HG02885 (cell line): ENCODE results near the gene ZNF414.

Experiments
- ATAC-seq: cut with Tn5 transposase; IDR thresholded peaks from one replicate; pipeline ENCODE4 v1.9.1; 2021; ENCODE audit warnings: mild to moderate bottlenecking; ENCODE audit not compliant: unreplicated experiment, poor library complexity

The ZNF414 gene

DNA sequence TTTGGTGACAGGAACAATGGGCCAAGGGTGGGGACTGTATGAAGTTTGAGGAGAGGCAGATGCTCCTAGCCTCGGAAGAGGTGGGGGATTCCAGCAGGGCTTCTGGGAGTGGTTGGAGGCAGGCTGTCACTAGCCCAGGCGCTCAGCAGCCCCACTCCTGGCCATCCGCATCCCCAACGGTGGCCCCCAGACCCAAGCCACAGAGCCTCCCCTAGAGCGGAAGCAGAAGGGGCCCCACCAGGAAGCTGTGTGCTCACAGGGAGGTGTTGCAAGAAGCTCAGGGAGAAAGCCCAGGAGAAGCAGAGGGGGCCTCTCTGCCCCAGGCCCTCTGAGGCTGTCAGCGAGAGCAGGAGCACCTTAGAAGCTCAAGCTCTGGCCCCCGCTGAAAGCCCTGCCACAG is 19.8 kb downstream of the ZNF414 start:
- ATAC-seq, result no peak

DNA sequence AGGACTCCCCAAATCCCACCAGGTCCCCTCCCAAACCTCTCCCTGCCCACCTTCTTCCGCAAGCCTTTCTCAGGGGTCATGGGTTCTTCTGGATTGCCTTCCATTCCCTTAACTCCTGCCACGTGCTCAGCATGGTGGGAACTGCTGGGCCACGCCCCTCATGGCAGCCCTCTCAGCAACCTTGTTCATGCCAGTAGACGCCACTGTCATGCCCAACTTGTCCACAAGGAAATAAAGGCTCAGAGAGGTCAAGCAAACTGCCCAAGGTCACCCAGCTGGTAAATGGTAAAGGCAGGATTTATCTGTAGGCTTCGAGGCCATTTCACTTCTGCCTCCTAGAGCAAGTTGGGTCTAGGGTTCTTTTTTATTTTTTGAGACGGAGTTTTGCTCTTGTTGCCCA is 22.4 kb downstream of the ZNF414 start:
- no peak for ATAC-seq

DNA sequence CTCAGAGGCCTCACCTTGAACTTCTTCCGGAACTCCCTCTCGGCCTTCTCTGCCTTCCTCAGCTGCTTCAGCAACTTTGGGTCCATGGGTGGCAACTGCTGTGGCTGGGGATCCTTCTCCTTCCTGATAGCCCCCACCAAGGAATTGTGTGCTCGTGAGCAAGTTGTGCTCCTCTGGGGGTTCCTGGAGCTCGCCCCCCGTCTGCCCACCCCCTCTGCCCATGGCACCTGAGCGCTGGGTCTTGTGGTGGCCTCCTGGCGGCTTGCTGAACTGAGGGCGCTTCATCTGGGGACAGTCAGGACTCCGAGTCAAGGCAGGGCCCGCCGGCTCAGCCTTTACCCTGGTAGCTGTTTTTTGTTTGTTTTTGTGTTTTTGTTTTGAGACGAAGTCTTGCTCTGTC is 23.1 kb downstream of the ZNF414 start:
- ATAC-seq, result no peak

DNA sequence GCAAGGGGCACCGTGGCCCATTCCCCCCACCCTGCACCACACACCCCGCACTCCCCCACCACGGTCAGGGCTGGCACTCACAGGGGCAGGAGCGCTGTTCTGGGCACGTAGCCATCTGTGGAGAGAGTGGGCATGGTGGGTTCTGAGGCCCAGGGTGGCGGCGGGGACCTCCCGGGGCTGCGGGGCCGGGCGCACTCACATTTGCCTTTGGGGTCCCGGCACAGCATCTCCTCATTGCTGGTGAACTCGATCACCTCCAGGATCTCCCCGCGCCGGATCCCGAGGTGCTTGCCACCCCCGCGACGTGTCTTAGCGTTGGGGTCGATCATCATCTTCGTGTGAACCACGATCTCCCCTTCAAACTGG is 23.6 kb downstream of the ZNF414 start:
- ATAC-seq, result no peak

DNA sequence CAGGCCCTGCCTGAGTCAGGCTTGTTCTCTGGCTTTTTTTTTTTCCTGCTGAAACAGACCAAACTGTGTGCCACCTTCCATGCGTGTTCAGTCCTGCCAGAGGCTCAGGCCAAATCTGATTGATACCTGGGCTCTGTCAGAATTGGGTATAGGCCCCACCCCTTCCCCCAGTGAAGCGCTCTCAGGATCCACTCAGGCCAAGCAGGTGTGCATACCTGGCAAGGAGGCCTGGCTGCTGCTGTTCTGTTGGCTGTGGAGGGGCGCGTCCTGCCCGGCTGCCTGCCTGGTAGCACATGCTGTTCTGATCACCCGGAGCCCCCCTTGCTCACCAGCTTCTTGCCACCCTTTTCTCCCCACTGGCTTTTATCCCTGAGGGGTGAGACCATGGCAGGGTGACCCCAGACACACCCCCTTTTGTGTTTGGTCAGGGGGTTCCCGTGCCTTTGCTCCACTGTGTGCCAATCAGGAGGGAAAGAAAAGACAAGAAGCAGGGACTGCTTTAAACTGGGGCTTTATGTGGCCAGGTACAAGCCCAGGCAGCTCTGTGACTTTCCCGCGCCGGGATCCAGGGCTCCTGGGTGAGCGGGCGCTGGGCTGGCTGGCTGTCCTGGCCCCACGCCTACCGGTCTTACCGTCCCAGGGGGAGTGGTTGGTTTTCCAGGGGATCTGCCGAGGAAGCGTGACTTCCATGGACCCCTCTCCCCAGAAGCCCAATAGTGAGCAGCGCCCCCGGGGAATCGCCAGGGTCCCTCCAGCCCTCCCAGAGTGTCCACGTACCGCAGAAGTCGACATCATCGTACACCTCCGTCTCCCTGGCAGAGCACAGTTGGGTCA is 24.2 kb downstream of the ZNF414 start:
- ATAC-seq, result no peak

DNA sequence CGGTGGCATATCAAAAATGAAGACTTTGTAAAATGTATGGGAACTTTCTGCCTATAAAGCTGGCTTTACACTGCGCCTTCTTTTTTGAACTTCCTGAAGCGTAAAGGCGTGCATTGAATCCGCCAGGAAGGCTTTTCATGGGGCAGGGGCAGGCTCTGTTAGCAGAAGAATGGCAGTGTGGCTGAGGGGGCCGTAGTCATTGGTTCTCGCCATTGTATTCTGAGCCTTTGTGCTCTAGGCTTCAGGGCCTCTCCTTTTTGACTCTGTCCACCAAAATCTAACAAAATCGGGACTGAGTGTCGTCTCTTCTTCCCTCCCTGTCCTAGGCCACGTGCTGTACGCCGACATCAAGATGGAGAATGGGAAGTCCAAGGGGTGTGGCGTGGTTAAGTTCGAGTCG is 25.6 kb downstream of the ZNF414 start:
- ATAC-seq, result no peak

DNA sequence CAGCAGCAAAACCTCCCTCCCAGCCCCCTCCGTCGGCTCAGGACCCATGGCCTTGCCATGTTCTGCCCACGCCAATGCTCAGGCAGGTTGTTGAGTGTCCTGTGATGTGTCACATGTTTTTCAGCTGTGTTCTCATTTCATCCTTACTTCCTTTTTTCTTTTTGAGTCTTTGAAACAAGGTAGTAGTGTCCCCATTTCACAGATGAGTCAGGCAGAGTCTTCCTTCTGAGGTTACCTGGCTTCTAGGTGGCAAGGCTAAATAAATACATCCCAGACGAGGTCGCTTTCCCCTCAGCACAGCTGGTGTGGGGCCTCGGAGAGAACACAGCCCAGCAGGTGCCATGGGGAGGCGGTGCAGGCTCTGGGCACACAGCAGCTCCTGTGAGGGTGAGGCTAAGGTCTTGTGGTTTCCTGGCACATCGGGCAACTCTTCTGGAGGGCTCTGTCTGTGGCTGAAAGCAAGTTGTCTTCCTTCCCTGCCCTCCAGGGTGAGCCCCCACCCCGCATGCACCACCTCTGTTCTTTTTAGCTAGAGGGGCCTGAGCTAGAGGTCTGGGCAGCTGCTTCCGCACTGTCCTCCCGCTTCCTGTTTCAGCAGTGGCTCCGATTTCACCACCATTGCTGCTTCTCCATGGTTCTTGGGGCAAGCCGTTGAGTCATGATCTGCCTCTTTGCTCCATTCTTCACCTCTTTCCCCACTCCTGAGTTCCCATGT is 26.7 kb downstream of the ZNF414 start:
- peak; percentile 76 for ATAC-seq

DNA sequence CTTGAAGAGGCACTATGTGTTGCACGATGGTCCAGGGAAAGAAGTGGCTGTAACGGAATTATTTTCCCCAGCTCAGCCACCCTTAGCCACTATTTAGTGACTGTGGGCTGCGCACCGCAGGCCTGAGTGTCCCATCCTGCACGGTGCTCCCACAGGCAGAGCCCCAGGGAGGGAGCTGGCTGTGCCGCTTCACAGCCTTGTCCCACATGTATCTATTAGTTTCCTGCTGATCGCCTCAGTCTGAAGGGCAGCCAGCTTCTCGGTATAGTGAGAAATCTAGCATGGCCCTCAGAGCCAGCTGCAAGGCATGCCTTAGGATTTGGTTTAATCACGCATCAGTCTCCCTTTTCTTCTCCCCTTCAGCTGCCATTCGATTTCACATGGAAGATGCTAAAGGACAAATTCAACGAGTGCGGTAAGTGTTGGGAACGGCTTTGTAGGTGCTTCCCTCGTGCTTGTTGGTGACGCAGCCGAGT is 27.3 kb downstream of the ZNF414 start:
- ATAC-seq, result no peak

DNA sequence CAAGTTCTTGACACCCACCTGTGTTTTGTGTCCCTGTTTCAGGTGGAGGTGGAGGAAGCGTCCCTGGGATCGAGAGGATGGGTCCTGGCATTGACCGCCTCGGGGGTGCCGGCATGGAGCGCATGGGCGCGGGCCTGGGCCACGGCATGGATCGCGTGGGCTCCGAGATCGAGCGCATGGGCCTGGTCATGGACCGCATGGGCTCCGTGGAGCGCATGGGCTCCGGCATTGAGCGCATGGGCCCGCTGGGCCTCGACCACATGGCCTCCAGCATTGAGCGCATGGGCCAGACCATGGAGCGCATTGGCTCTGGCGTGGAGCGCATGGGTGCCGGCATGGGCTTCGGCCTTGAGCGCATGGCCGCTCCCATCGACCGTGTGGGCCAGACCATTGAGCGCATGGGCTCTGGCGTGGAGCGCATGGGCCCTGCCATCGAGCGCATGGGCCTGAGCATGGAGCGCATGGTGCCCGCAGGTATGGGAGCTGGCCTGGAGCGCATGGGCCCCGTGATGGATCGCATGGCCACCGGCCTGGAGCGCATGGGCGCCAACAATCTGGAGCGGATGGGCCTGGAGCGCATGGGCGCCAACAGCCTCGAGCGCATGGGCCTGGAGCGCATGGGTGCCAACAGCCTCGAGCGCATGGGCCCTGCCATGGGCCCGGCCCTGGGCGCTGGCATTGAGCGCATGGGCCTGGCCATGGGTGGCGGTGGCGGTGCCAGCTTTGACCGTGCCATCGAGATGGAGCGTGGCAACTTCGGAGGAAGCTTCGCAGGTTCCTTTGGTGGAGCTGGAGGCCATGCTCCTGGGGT is 28.2 kb downstream of the ZNF414 start:
- no peak for ATAC-seq

DNA sequence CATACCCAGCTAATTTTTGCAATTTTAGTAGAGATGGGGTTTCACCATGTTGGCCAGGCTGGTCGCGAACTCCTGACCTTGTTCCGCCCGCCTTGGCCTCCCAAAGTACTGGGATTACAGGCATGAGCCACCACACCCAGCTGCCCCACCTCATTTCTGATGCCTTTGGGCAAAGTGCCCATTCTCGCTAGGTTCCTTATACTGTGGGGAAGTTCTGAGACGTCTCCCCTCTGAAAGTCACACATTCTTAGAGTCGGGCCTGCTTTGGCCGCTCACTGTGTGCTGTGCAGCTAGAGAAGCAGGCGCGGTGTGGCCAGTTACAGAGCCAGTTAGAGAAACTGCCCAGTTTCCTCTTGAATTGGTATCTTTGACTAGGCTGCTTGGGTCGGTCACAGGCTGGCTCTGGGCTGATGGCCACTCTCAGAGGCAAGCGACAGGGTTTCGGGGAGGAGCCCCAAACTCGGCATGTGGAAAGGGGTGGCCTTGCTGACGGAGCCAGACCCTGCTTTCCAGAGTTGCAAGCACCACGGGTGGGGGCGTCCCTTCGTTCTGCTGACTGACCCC is 29.6 kb downstream of the ZNF414 start:
- no peak for ATAC-seq

DNA sequence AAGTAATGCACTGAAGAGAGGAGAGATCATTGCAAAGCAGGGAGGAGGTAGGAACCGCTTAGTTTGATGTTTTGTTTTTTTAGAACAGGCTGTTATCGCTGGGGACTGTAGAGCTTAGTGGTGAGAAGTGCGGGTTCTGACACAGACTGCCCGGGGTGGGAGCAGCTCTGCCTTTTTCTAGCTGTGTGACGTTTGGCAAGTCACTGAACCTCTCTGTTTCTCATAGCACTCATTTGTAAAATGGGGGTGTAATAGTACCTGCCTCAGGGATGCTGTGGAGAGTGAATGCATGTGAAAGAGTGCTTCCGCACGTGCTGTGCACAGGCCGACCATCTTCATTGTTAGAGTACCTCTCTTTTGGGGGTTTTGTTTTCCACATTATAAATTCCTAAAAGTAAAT is 30.8 kb downstream of the ZNF414 start:
- ATAC-seq, result no peak

DNA sequence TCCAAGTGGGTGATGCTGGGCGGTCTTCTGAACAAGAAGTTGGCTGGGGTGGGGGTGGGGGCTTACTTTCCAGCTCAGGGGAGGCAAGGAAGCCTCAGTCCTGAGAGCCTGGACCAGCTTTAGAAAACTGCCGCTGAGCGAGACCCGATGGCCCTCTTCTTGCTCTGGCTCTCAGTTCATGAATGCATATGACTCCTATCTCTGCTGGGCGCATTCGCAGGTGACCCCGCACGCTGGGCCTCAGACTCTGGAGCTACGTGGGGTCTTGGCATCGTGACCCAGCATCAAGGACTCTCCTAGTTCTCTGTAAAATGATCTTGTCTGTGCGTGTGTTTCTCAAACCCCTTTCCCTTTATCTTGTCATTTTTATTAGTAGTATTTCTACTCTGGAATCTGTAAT is 31.3 kb downstream of the ZNF414 start:
- no peak for ATAC-seq

DNA sequence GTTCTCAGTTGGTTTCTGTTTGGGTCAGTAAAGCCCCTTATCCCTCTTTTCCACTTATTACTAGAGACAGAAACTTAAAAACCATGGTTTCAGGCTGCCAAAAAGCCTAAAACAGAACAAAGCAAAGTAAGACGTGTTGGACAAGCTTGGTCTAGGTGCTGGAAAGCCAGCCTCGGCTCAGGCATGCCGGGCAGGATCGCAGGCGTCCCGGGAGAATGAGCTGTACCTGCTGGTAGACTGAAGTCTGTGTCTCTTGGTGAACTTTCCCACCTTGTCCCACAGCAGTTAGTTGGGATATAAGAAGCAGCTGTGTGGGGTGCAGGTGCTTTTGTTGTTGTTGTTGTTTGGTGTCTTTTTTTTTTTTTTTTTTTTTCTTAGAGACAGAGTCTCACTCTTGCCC is 32.4 kb downstream of the ZNF414 start:
- ATAC-seq, result no peak

DNA sequence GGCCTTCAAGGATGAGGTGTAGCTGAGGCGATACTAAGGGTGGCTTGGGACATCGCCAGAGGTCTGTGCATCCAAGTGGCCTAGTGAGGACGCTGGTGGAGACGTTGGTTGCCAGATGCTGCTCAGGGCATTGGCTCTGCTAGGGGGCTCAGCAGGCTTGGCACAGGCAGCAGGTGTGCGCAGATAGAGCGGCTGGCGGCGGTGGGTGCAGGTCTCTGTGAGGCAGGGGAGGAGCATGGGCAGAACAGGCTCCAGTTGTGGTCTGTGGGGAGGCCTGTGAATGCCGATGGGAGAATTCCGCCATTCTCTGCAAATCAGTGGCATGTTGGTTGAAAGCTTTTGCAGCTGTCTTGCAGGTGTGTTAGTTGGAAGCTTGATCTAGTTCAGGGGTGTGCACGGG is 32.8 kb downstream of the ZNF414 start:
- no peak for ATAC-seq

DNA sequence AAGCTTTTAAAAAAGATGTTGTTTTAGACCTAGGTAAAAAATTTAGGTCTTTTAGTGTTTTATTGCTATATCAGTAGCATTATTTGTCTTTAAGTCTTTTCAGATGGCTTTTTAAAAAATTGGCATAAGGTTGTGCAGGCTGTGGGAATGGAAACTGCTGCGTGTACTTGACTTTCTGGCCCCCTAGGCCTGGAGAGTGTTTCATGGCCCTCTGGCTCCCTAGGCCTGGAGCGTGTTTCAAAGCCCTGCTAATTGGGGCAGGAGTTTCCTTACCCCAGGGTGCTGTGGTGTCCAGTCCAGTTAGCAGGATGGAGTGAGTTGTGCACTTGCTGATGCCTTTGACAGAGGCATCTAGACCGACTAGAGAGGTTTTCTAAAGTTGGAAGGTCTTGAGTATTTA is 35.4 kb downstream of the ZNF414 start:
- no peak for ATAC-seq

DNA sequence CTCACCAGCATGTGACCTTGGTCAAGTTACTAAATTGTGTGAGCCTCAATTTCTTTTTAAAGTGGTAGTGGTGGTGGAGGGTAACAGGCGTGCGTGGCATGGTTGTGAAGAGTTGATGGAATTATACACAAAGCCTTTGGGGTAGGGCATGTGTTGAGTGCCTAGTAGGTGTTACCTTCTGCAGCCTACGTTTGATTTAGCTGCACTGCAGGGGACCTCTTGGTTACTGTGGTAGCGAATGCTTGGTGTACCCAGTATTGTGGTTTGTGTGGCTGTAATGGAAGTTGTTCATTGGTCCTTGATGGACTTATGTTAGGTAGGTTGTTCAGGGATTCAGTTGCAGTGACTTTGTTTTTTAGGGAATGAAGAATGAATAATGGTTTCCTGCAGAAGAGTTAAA is 36.1 kb downstream of the ZNF414 start:
- no peak for ATAC-seq

DNA sequence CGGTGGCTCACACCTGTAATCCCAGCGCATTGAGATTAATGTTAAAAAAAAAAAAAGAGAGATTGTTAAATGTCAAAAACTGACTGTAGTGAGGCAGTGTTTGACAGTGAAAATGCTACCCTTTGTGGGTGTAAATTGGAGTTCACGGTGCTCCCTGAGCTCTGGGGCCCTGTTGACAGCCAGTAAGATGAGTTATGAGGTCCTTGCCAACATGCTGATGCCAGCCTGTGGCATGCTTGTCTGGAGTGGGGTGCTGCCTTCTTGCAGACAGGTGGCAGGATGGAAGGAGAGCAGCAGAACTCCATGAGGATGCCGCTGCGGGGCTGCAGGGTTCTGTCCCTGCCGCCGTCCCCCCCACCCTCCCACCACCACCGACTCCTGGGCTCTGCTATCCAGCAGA is 37.4 kb downstream of the ZNF414 start:
- ATAC-seq, result no peak

DNA sequence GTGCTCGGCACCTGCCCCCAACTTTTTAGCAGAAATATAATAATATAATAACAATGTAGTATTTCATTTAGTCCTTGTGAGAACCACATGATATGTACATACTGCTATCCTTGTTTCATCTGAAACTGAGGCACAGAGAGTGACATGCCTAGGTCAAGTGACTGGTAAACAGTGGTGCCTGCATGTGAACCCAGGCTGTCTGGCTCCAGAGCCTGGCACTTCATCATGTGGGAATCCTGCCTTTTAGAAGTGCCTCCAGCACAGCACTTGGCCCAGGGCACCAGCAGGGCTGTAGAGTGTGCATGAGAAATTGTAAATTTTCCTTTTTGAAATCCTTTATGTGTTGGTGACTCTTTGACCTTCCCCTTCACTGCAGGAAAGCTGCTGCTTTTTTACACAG is 39.0 kb downstream of the ZNF414 start:
- ATAC-seq, result no peak

DNA sequence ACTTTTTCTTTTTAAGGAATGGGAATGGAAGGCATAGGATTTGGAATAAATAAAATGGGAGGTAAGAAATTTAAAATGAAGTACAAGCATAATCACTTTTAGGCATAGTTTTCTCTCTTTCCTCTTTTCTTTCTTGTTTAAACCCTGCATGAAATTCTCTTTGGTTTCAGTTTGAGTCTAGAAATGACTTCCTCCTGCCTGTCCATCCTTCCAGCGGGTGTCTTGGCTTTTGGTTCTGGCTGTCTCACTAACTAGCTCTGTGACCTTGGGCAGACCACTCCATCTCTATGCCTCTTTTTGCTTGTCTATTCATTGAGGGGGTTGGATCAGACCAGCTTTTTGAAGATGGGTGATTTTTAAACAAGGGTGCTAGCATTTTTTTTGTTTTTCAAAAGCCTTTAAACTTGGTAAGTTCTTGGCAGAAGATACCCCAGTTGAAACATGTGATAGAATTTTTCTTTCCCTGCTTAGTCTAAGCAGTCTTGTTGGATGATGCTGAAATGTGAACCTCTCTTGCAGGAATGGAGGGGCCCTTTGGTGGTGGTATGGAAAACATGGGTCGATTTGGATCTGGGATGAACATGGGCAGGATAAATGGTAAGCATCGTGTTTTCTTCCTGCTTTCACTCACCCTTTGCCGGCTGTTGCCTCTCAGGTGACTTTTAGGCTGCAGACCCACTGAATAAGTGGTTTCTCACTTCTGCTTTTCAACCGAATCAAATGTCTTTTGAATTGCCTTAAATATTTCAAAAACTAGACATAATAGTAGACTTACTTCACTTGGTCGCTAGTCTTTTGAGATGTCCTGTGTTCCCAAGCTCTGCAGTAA is 40.1 kb downstream of the ZNF414 start:
- ATAC-seq, result peak; percentile 63
